GM20000 (cell line): ENCODE results near the gene PIK3R3.

Experiments used
- DNase-seq: peaks from one replicate; pipeline ENCODE4 v3.0.0; 2012; ENCODE audit warnings: low spot score
- TF ChIP-seq, protein P1 (sequence below): IDR thresholded peaks from 2 replicates; pipeline ENCODE4 v1.5.1; 2012; ENCODE audit warnings: mild to moderate bottlenecking, control low read depth; ENCODE audit errors: extremely low read depth, missing control alignments

The PIK3R3 gene

DNA sequence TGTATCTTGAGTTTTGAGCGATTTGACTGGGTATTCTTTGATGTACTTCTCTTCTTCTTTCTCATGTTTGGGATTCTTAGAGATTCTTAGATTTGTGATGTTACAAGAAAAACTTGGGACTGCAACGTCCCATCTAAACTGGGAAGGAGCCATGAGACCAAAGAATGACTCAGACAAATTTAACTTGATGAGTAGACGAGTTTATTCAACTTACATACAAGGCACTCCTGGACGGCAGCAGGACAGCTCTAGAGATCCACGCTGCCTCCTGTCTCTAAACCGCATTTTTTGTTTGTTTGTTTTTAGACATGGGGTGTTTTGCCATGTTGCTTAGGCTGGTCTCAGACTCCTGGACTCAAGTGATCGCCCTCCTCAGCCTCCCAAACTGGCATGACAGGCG lies 137.1 kb downstream of the PIK3R3 start:
- TF ChIP-seq, protein P1, sequence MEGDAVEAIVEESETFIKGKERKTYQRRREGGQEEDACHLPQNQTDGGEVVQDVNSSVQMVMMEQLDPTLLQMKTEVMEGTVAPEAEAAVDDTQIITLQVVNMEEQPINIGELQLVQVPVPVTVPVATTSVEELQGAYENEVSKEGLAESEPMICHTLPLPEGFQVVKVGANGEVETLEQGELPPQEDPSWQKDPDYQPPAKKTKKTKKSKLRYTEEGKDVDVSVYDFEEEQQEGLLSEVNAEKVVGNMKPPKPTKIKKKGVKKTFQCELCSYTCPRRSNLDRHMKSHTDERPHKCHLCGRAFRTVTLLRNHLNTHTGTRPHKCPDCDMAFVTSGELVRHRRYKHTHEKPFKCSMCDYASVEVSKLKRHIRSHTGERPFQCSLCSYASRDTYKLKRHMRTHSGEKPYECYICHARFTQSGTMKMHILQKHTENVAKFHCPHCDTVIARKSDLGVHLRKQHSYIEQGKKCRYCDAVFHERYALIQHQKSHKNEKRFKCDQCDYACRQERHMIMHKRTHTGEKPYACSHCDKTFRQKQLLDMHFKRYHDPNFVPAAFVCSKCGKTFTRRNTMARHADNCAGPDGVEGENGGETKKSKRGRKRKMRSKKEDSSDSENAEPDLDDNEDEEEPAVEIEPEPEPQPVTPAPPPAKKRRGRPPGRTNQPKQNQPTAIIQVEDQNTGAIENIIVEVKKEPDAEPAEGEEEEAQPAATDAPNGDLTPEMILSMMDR, result no peak
- DNase-seq, result no peak

DNA sequence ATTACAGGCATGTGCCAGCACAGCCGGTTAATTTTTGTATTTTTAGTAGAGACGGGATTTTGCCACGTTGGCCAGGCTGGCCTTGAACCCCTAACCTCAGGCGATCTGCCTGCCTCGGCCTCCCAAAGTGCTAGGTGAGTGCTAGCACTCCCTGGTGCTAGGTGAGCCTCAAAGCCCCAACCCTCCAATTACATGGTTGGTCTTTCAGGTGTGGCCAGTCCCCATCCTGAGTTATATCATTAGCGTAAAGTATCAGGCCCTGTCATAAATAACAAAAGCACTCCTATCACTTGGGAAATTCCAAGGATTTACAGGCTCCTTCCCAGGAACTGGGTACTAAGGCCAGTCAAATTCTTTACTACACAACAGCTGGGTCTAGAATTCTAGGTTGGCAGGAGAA lies 138.0 kb downstream of the PIK3R3 start:
- no peak for DNase-seq
- TF ChIP-seq, protein P1, result no peak
